Measurements from ENCODE around the gene TBC1D14.

TBC1D14 gene

GRCh38 chr4:6924361-6924779, 14.7 kb downstream of the TBC1D14 start:
- POLR2A ChIA-PET, result no interaction called here
- CTCF ChIA-PET, result no interaction called here
- no peak for TF ChIP-seq CTCF (IDR thresholded peaks at IDR 0.05; ENCODE audit: control extremely low read depth, extremely low read depth, low read depth, missing control alignments)
- no peak for DNase-seq (ENCODE audit: extremely low spot score)

- DNase-seq (ENCODE audit: extremely low spot score), result no peak
- ChIA-PET CTCF (interaction anchor here (1.0 to 6.3 kb wide), 2 partner anchors 8 to 23 kb away, joined by 3 to 31 read pairs; no protein-coding TSS in a partner anchor), POLR2A (no interaction called here)
- TF ChIP-seq CTCF (IDR thresholded peaks at IDR 0.05; ENCODE audit: control extremely low read depth, extremely low read depth, low read depth, missing control alignments), result no peak
Measured at GRCh38 chr4:6925357-6925836, 15.8 kb downstream of the TBC1D14 start.

GRCh38 chr4:6926081-6926480, 16.5 kb downstream of the TBC1D14 start:
- ChIA-PET POLR2A (no interaction called here), CTCF (interaction anchor here (1.0 to 6.3 kb wide), 4 partner anchors 8 to 117 kb away, joined by 3 to 31 read pairs (median 4); partner anchors contain the start of gene TADA2B)
- no peak for TF ChIP-seq CTCF (IDR thresholded peaks at IDR 0.05; ENCODE audit: control extremely low read depth, extremely low read depth, low read depth, missing control alignments)
- no peak for DNase-seq (ENCODE audit: extremely low spot score)

- DNase-seq (ENCODE audit: extremely low spot score), result no peak
- TF ChIP-seq CTCF (IDR thresholded peaks at IDR 0.05; ENCODE audit: control extremely low read depth, extremely low read depth, low read depth, missing control alignments), result no peak
- ChIA-PET POLR2A (no interaction called here), CTCF (interaction anchor here (1.3 to 6.3 kb wide), 4 partner anchors 9 to 116 kb away, joined by 4 to 31 read pairs (median 6); partner anchors contain the start of gene TADA2B)
Measured at GRCh38 chr4:6926681-6927478, 17.3 kb downstream of the TBC1D14 start.

- DNase-seq (ENCODE audit: extremely low spot score), result no peak
- no peak for TF ChIP-seq CTCF (IDR thresholded peaks at IDR 0.05; ENCODE audit: control extremely low read depth, extremely low read depth, low read depth, missing control alignments)
- POLR2A ChIA-PET, result no interaction called here
- CTCF ChIA-PET, result interaction anchor here (1.0 to 6.3 kb wide), 6 partner anchors 10 to 46 kb away, joined by 3 to 31 read pairs (median 4); no protein-coding TSS in a partner anchor
Measured at GRCh38 chr4:6928081-6928480, 18.5 kb downstream of the TBC1D14 start.

- ChIA-PET POLR2A (no interaction called here), CTCF (interaction anchor here (1.0 to 6.3 kb wide), 8 partner anchors 9 to 57 kb away, joined by 3 to 31 read pairs (median 4); no protein-coding TSS in a partner anchor)
- no peak for DNase-seq (ENCODE audit: extremely low spot score)
- TF ChIP-seq CTCF (IDR thresholded peaks at IDR 0.05; ENCODE audit: control extremely low read depth, extremely low read depth, low read depth, missing control alignments), result no peak
Measured at GRCh38 chr4:6929339-6929811, 19.7 kb downstream of the TBC1D14 start.

All from GM10248 (cell line).